HG03520 (cell line): Measurements from ENCODE around the gene CACNA1A.

Experiments
- ATAC-seq: cut with Tn5 transposase; IDR thresholded peaks from one replicate; pipeline ENCODE4 v1.9.1; 2021; ENCODE audit warnings: mild to moderate bottlenecking, moderate library complexity; ENCODE audit not compliant: unreplicated experiment

CACNA1A gene

DNA sequence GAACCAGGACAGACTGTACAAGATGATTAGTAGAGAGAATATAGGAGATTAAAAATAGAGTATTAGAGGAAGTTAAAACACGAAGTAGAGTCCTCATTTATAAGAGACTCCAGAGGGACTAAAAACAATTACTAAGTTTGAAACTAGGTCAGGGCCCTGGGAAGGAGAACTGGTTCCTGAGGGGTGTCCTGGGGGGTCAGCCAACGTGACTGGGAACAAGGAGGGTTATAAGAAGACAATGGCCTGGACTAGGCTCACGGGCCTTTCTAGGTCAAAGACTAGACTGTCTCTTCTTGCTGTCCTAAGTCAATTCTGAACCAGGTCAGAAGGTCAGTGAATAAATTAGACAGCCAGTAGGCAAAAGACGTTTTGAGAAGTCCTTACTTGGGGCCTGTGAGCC is 190.8 kb downstream of the CACNA1A start:
- ATAC-seq: no peak

DNA sequence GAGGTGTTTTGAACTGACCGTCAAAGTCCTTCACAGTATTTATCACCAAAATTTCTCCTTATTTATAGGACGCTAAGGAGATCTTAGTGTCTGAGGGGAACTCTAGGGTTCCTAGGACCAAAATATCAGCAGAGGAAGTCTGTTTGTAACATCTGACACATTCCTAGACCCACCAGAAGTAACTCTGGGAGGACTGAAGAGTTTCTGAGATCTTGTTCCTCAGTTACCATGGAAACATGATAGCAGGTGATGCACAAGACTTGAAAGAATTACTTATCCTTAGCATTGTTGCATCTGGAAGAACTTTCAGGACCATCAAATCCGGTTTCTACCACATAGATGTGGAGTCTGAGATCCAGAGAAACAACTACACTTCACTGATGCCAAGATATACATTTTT is 191.5 kb downstream of the CACNA1A start:
- ATAC-seq: no peak

DNA sequence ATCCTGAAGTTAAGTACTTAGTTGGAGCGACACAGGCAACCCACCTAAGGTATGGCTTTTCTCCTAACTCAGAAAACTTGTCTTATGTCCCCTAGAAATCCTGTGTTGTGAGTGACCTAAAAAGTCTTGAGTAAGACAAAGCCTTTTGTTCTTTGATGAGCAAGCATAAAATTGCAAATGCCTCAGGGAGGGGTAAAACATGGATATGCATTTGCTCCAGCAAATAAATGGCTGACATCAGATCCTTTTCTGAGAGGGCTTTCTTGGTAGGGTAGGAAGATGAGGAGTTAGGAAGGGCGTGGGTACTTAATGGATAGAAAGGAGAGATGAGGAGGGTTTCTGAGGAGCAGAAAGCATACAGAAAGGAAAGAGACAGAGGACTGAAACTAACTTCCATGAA is 192.4 kb downstream of the CACNA1A start:
- no peak for ATAC-seq

DNA sequence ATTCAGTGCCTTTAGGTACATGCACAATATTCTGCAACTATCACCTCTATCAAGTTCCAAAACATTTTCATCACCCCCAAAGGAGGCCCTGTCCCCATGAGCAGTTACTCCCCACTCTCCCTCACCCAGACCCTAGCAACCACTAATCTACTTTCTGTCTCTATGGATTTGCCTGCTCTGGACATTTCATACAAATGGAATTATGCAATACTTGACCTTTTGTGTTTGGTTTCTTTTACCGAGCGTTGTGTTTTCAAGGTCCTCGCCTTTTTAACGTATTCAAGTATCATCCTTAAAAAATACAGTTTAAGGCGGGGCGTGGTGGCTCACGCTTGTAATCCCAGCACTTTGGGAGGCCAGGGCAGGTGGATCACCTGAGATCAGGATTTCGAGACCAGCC is 196.4 kb downstream of the CACNA1A start:
- ATAC-seq: no peak

DNA sequence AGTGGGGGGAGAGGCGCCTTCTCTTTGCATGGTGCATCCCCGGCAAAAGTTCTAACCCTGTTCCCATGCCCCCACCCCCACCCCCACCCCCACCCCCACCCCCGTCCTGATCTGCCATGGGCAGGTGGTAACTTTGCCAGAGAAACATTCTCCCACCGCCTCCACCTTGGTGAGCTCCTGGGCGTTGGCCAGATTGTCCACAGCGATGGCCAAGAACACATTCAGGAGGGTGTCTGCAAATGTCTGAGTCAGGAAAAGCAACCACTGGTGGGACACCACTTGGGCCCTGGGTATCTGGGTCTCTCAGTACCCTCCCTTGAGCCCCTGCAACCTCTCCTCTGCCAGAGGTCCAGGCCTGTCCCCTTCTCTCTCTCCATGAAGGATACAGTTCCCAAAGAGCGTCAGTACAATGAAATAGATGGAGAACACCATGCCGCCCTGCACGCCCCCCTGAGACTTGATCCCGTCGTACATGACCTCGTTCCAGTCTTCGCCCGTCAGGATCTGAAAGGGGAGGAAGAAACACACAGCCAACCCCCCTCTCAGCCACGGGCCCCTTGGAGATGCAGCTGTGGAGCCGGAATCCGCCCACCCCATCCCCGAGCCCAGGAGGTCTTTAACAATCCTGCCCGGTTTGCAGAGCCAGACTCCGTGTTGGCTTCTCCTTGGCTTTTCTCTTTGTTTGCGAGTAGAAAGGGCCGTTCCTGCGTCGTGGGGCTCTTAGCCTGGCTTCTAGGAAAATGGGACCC is 202.7 kb downstream of the CACNA1A start:
- ATAC-seq: no peak

GRCh38 chr19:13302526-13303270 is 203.6 kb downstream of the CACNA1A start:
- ATAC-seq: no peak

DNA sequence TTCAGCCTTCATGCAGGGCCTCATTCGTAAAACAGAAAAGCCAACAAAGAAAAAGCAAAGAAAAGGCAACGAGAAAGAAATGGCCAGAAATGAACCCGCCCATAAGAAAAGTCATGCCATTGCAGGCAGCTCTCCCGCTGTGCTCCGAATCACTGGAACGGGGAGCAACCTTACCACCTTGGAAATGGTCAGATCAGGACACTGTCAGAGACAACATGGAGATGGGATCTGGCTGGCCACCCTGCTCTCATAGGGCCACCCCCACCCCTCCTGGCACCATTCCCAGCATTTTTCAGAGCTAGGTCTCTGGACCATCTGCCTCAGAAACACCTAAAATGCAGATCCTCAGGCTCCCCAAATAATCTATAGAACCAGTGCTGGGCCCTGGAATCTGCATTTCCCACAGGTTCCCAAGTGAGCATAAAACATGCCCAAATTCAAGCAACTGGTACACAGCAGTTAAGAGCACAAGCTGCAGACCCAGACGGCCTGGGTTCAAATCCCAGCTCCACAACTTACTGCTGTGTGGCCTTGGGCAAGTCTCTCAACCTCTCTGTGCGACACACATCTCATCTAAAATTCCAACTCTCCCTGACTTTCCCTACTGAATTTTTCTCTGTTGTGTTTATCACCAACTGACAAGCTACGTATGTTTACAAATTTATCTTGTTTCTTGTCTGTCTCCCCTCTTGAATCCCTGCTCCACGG is 204.5 kb downstream of the CACNA1A start:
- no peak for ATAC-seq

GRCh38 chr19:13300421-13301030 is 205.8 kb downstream of the CACNA1A start:
- no peak for ATAC-seq

DNA sequence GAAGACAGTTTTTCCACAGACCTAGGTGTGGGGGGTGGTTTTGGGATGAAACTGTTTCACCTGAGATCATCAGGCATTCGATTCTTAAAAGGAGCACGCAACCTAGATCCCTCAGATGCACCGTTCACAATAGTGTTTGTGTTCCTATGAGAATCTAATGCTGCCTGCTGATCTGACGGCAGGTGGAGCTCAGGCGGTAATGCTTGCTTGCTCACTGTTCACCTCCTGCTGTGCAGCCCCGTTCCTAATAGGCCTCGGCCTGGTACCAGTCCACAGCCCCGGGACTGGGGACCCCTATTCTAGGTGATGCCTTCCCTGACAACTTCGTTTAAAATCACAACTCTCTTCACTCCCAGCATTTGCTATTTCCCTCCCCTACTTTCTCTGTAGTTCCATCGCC is 206.4 kb downstream of the CACNA1A start:
- ATAC-seq: no peak

GRCh38 chr19:13298565-13299481 is 207.5 kb downstream of the CACNA1A start:
- no peak for ATAC-seq

- ATAC-seq: no peak
Observed at GRCh38 chr19:13297023-13297422, 209.3 kb downstream of the CACNA1A start.

- ATAC-seq: no peak
Observed at GRCh38 chr19:13294812-13295567, 211.3 kb downstream of the CACNA1A start.

DNA sequence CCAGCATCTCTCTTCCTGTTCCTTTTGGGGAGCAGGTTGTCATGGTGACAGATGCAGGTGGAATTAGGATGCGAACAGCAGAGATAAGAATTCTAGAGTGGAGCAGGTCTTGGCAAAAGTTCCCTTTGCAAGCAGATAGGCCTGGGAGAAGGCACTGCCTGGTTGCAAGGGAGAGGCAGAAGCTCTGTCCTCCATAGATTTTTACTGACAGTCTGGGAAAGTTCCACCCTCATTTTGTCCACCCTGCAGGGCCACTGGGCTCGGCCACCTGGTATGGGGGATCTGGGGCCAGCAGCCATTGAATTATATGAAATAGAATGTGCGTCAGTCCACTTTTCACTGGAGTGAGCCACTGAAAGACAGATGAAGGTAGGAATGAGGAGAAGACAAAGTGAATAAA is 214.4 kb downstream of the CACNA1A start:
- ATAC-seq: no peak

DNA sequence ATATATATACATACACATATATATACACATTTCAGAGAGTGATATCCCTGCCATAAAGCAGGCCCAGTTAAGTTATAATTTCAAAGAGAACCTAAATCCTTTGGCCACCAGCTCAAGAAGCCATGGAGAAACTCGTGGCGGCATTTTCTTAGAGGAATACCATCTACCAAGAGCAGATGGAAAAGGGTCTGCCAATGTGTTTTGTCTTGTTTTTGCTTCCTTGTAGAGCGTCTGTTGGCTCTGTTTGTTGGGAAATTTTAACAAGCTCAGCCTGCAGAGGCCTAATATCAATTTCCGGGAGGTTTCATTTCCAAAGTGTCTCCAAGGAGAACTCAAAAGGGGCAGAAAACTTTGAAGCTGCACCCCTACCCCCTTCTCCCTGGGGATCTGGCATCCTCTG is 215.5 kb downstream of the CACNA1A start:
- no peak for ATAC-seq

DNA sequence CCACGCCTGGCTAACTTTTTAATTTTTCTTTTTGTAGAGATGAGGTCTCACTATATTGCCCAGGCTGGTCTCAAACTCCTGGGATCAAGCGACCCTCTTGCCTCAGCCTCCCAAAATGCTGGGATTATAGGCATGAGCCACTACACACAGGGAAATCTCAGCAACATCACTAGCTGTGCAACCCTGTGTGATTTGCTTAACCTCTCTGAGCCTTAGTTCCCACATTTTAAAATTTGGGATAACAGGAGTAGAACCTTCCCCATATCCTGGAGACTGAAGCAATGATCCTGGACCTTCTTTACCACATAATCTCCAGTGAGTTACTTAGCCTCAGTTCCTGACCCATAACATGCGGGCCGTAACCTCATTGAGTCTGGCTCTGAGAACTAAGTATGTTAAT is 217.0 kb downstream of the CACNA1A start:
- ATAC-seq: no peak

- ATAC-seq: no peak
Observed at GRCh38 chr19:13286195-13286985, 219.9 kb downstream of the CACNA1A start.

- ATAC-seq: no peak
Observed at GRCh38 chr19:13284929-13285928, 221.1 kb downstream of the CACNA1A start.

- no peak for ATAC-seq
Observed at GRCh38 chr19:13283871-13284270, 222.4 kb downstream of the CACNA1A start.
